ENCODE measurements around the gene ADNP2. TPM values are rescaled to one million over a fixed set of nuclear protein-coding genes. Genes with fewer than 3 reads are reported as not detected.
A peak's percentile ranks its signal among the peaks of the same experiment; 100 is the strongest.

The ADNP2 gene
- total and polyA plus RNA-seq, 2 donors from 2014 or later = 6.0 to 21.1 TPM

DNA sequence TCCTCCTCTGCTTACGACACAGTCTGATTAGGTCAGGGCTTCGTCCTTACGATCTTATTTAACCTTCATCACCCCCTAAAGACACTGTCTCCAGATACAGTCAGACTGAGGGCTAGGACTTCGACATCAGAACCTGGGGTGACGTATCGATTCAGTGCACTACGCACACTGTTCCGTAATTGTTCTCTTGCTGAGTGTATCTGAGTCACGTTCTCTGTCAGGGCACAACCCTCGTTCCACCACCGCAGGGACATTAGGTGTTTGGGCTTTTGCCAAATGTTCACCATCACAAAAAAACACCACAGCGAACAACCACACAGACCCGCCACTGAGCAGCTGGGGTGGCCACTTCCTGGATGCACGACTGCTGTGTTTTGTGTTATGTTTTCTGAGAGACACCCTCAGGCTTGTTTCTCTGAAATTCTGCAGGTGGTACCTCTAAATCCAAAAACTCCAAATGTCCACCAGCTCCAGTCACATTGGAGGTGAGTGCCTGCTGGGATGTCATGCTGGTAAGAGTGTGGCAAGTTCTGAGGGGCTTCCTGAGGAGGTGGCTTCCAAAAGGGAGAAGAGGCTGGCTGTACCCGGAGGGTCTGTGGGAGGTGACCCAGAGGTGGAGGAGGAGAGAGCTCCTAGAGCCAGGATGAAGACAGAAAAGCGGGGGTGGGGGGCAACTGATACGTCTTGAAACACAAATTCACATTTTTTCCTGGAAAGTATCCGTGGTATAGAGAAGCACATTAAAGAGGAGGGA is 66.6 kb downstream of the ADNP2 start:
- FAIRE-seq = no peak

DNA sequence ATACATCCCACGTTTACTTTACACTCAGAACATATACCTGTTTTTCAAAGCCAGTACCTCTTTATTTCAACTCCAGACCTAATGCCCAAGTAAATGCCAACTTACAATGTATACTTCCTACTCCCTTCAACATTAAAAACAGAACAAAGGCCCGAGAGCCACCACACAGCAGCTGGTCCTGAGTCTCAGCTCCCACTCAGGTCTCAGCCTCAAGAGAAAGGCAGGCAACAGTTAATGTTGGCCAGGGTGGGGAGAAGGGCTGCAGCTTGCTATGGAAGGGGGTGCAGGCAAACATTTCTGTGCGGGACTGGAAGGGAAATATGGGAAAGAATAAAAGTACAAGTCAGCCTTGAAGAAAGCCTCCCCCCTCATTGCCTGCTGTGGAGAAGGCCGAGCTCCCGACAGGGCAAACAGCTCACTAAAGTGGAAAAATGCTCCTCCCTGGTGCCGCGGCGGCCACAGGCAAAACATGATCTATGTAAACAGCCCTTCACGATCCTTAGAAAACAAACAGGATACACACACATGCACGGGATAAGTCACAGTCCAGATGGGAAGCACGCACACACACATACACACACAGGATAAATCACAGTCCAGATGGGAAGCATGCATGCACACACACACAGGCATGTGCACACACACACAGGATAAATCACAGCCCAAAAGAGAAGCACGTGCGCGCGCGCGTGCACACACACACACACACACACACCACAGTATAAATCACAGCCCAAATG is 67.4 kb downstream of the ADNP2 start:
- intact Hi-C loops (cut with DNase I) = no loop called here
- Histone ChIP-seq H3K27ac (ENCODE audit: low read depth in 2 of 2, low read length in 2 of 2) (peak overlapping the region in 1 of 2 donors; percentile 7), H3K9ac (ENCODE audit: low read length in 3 of 3) (no peak overlapping the region), H3K36me3 (ENCODE audit: control insufficient read depth in 2 of 3, insufficient read depth in 3 of 3, low read length in 3 of 3) (no peaks in the 10 kb centered on the region), H3K4me3 (ENCODE audit: low read length in 3 of 3) (peak overlapping the region in 1 of 3 donors; percentile 44), H3K27me3 (ENCODE audit: control insufficient read depth, insufficient read depth, low read length) (no peaks in the 10 kb centered on the region), H3K9me3 (ENCODE audit: control insufficient read depth in 2 of 3, insufficient read depth in 1 of 3, low read length in 3 of 3) (no peaks in the 10 kb centered on the region), H3K4me1 (ENCODE audit: control insufficient read depth in 2 of 3, insufficient read depth in 2 of 3, low read depth in 1 of 3, low read length in 3 of 3) (peaks cover 0 to 2% (median 0%) of the 10 kb centered on the region in 3 donors)
- FAIRE-seq = no peak
- TF ChIP-seq, protein P1, sequence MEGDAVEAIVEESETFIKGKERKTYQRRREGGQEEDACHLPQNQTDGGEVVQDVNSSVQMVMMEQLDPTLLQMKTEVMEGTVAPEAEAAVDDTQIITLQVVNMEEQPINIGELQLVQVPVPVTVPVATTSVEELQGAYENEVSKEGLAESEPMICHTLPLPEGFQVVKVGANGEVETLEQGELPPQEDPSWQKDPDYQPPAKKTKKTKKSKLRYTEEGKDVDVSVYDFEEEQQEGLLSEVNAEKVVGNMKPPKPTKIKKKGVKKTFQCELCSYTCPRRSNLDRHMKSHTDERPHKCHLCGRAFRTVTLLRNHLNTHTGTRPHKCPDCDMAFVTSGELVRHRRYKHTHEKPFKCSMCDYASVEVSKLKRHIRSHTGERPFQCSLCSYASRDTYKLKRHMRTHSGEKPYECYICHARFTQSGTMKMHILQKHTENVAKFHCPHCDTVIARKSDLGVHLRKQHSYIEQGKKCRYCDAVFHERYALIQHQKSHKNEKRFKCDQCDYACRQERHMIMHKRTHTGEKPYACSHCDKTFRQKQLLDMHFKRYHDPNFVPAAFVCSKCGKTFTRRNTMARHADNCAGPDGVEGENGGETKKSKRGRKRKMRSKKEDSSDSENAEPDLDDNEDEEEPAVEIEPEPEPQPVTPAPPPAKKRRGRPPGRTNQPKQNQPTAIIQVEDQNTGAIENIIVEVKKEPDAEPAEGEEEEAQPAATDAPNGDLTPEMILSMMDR (IDR thresholded peaks at IDR 0.05; ENCODE audit: borderline replicate concordance, extremely low read depth, insufficient read depth) = no peak
- peak; percentile 45 to 76 (median 55) for DNase-seq

More for the DNA sequence above, 66.6 kb downstream of the ADNP2 start:
- TF ChIP-seq, protein P1 (IDR thresholded peaks at IDR 0.05; ENCODE audit: borderline replicate concordance, extremely low read depth, insufficient read depth) = no peak
- Histone ChIP-seq H3K27ac (ENCODE audit: low read depth in 2 of 2, low read length in 2 of 2) (no peak overlapping the region), H3K36me3 (ENCODE audit: control insufficient read depth in 2 of 3, insufficient read depth in 3 of 3, low read length in 3 of 3) (no peaks in the 10 kb centered on the region), H3K4me1 (ENCODE audit: control insufficient read depth in 2 of 3, insufficient read depth in 2 of 3, low read depth in 1 of 3, low read length in 3 of 3) (peaks cover 0 to 2% (median 0%) of the 10 kb centered on the region in 3 donors), H3K4me3 (ENCODE audit: low read length in 3 of 3) (no peak overlapping the region), H3K27me3 (ENCODE audit: control insufficient read depth, insufficient read depth, low read length) (no peaks in the 10 kb centered on the region), H3K9me3 (ENCODE audit: control insufficient read depth in 2 of 3, insufficient read depth in 1 of 3, low read length in 3 of 3) (no peaks in the 10 kb centered on the region), H3K9ac (ENCODE audit: low read length in 3 of 3) (no peak overlapping the region)
- DNase-seq = peak in 1 of 5 donors; percentile 19
- intact Hi-C loops (cut with DNase I) = no loop called here

DNA sequence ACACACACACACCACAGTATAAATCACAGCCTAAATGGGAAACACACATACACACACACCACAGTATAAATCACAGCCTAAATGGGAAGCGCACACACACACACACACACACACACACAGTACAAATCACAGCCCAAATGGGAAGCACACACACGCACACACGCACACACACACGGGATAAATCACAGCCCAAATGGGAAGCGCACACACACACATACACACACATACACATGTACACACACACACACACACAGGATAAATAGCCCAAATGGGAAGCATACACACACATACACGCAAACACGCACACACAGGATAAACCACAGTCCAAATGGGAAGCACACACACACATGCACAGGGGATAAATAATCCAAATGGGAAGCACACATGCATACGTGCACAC is 68.1 kb downstream of the ADNP2 start:
- DNase-seq = no peak
- Histone ChIP-seq H3K27ac (ENCODE audit: low read depth in 2 of 2, low read length in 2 of 2) (peak overlapping the region in 1 of 2 donors; percentile 7), H3K9me3 (ENCODE audit: control insufficient read depth in 2 of 3, insufficient read depth in 1 of 3, low read length in 3 of 3) (no peaks in the 10 kb centered on the region), H3K36me3 (ENCODE audit: control insufficient read depth in 2 of 3, insufficient read depth in 3 of 3, low read length in 3 of 3) (no peaks in the 10 kb centered on the region), H3K27me3 (ENCODE audit: control insufficient read depth, insufficient read depth, low read length) (no peaks in the 10 kb centered on the region), H3K9ac (ENCODE audit: low read length in 3 of 3) (no peak overlapping the region), H3K4me3 (ENCODE audit: low read length in 3 of 3) (peak overlapping the region in 1 of 3 donors; percentile 44), H3K4me1 (ENCODE audit: control insufficient read depth in 2 of 3, insufficient read depth in 2 of 3, low read depth in 1 of 3, low read length in 3 of 3) (peaks cover 0 to 2% (median 0%) of the 10 kb centered on the region in 3 donors)
- TF ChIP-seq, protein P1 (IDR thresholded peaks at IDR 0.05; ENCODE audit: borderline replicate concordance, extremely low read depth, insufficient read depth) = no peak
- intact Hi-C loops (cut with DNase I) = no loop called here
- FAIRE-seq = no peak
